GM12878 (cell line): ENCODE measurements around the gene KIF5A.
"Not testable (repeated sequence)": the region's sequence is repeated elsewhere in the genome, so short reads cannot be mapped to it uniquely, and the experiment has no call there.

ENCODE experiments used
- CREB1 ChIP-seq: IDR thresholded peaks from 2 replicates; pipeline ENCODE4 v1.6.1; 2012; ENCODE audit warnings: low read depth, mild to moderate bottlenecking, inconsistent platforms
- CTCF ChIP-seq, 3 experiments: IDR thresholded peaks in 2 of 3; conservative IDR thresholded peaks in 1 of 3; 2 replicates each; pipeline ENCODE4 v1.5.1; 2011; ENCODE audit warnings: low read depth in 3 of 3, low read length in 3 of 3, mild to moderate bottlenecking in 3 of 3, control low read depth in 2 of 3, moderate library complexity in 2 of 3, inconsistent platforms in 1 of 3, mixed read lengths in 1 of 3; ENCODE audit not compliant: control insufficient read depth in 2 of 3, insufficient read depth in 1 of 3; ENCODE audit errors: extremely low read depth in 1 of 3
- IRF4 ChIP-seq: IDR thresholded peaks from 2 replicates; pipeline ENCODE4 v1.6.1; 2011; ENCODE audit warnings: low read depth, low read length
- NKRF ChIP-seq: fragments of 450-650 bp; conservative IDR thresholded peaks from 2 replicates; pipeline ENCODE4 v1.6.1; 2017; ENCODE audit warnings: mild to moderate bottlenecking, moderate library complexity
- PBX3 ChIP-seq: IDR thresholded peaks from 2 replicates; pipeline ENCODE4 v1.6.1; 2011; ENCODE audit warnings: mild to moderate bottlenecking, low read depth, low read length, moderate library complexity; ENCODE audit not compliant: insufficient replicate concordance
- PKNOX1 ChIP-seq: fragments of 450-650 bp; IDR thresholded peaks from 2 replicates; pipeline ENCODE4 v1.6.1; 2016; ENCODE audit warnings: mild to moderate bottlenecking
- POLR2AphosphoS5 ChIP-seq: IDR thresholded peaks from 2 replicates; pipeline ENCODE4 v1.6.1; 2011; ENCODE audit warnings: mild to moderate bottlenecking, low read length, inconsistent platforms
- REST ChIP-seq: IDR thresholded peaks from 2 replicates; pipeline ENCODE4 v1.6.1; 2012; ENCODE audit warnings: mild to moderate bottlenecking, low read depth, low read length
- SREBF2 ChIP-seq: IDR thresholded peaks from 2 replicates; pipeline ENCODE4 v1.6.1; 2012; ENCODE audit warnings: mild to moderate bottlenecking, low read length
- TBL1XR1 ChIP-seq: IDR thresholded peaks from 2 replicates; pipeline ENCODE4 v1.6.1; 2012; ENCODE audit warnings: low read depth, low read length, improper control_type of control experiment
- USF2 ChIP-seq: IDR thresholded peaks from 2 replicates; pipeline ENCODE4 v1.6.1; 2011; ENCODE audit warnings: low read depth, low read length, improper control_type of control experiment, borderline replicate concordance
- ZBTB4 ChIP-seq: fragments of 450-650 bp; formaldehyde crosslinking; IDR thresholded peaks from 2 replicates; pipeline ENCODE4 v1.4.0; 2022; ENCODE audit warnings: mild to moderate bottlenecking, moderate library complexity

GRCh38 chr12:57570438-57570837 is 20.6 kb downstream of the KIF5A start:
- not testable (repeated sequence) for TF ChIP-seq CTCF (IDR thresholded peaks at IDR 0.05 in 2 of 3, conservative IDR thresholded peaks at IDR 0.05 in 1 of 3; ENCODE audit: control insufficient read depth in 2 of 3, extremely low read depth in 1 of 3, insufficient read depth in 1 of 3, low read depth in 3 of 3, low read length in 3 of 3); IRF4; ZBTB4 (CRISPR knock-in tag); POLR2AphosphoS5; USF2; PKNOX1; REST; PBX3; CREB1; NKRF; SREBF2; TBL1XR1
